Endothelial cell (in vitro differentiated cells): Measurements from ENCODE around the gene CFAP73. TPM values are rescaled to one million over a fixed set of nuclear protein-coding genes. Genes with fewer than 3 reads are reported as not detected.

Experiments used
- DNase-seq: peaks from one replicate; pipeline ENCODE4 v3.0.0; 2021; ENCODE audit warnings: low spot score
- H3K27ac Mint-ChIP-seq: one replicate; pipeline ENCODE4 v1.8.0; 2021; ENCODE audit warnings: mixed read lengths, inconsistent platforms; ENCODE audit not compliant: unreplicated experiment
- H3K27me3 Mint-ChIP-seq: one replicate; pipeline ENCODE4 v1.8.0; 2021; ENCODE audit warnings: mild to moderate bottlenecking, moderate library complexity, mixed read lengths, inconsistent platforms; ENCODE audit not compliant: unreplicated experiment
- H3K36me3 Mint-ChIP-seq: one replicate; pipeline ENCODE4 v1.8.0; 2021; ENCODE audit warnings: mild to moderate bottlenecking, low read depth, mixed read lengths, inconsistent platforms; ENCODE audit not compliant: unreplicated experiment
- H3K4me1 Mint-ChIP-seq: one replicate; pipeline ENCODE4 v1.8.0; 2021; ENCODE audit warnings: mild to moderate bottlenecking, mixed read lengths, inconsistent platforms; ENCODE audit not compliant: unreplicated experiment
- H3K4me3 Mint-ChIP-seq: one replicate; pipeline ENCODE4 v1.8.0; 2021; ENCODE audit warnings: mild to moderate bottlenecking, mixed read lengths, inconsistent platforms; ENCODE audit not compliant: unreplicated experiment
- H3K9me3 Mint-ChIP-seq: one replicate; pipeline ENCODE4 v1.8.0; 2021; ENCODE audit warnings: mixed read lengths, inconsistent platforms; ENCODE audit not compliant: unreplicated experiment
- total RNA-seq: library from RNA; stranded (reverse); fragmentation: NEBNext Ultra II Directional; extraction: Animal tissue kit (Norgen Biotek cat#: 25700); gene quantifications from one replicate; pipeline ENCODE4 v1.2.1, GENCODE V29; 2021; ENCODE audit not compliant: unreplicated experiment
- TF ChIP-seq, protein P1 (sequence below): fragments of 200-600 bp; sonication (generic); IDR thresholded peaks from one replicate; pipeline ENCODE4 v1.5.0; 2021; ENCODE audit warnings: antibody characterized with exemption; ENCODE audit not compliant: unreplicated experiment

CFAP73 gene
- total RNA-seq, 1 donor from 2014 or later: not detected

DNA sequence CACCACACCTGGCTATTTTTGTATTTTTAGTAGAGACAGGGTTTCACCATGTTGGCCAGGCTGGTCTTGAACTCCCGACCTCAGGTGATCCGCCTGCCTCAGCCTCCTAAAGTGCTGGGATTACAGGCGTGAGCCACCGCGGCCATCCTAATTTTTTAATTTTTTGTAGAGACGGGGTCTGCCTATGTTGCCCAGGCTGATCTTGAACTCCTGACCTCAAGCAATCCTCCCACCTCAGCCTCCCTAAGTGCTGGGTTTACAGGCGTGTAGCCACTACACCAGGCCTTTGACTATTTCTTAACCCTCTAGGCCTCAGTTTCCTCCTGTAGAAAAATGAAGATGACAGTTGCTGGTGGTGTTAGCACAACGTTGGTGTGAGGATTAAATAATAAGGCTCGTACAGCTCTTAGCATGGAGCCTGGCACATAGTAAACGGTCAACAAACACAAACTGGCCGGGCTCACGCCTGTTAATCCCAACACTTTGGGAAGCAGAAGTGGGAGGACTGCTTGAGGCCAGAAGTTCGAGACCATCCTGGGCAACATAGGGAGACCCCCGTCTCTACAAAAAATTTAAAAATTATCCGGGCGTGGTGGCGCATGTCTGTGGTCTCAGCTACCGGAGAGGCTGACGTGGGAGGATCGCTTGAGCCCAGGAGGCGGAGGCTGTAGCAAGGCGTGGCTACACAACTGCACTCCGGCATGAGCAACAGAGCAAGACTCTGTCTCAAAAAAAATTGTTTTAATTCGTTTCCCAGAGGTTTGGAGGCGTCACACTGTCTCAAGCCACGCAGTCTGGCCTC is 34.8 kb downstream of the CFAP73 start:
- Mint-ChIP-seq H3K36me3 (peaks cover 17% of the 10 kb centered on the region), H3K4me3 (peak overlapping the region; percentile 95), H3K4me1 (peaks cover 11% of the 10 kb centered on the region), H3K27ac (peak overlapping the region; percentile 75), H3K27me3 (peaks cover 5% of the 10 kb centered on the region), H3K9me3 (no peaks in the 10 kb centered on the region)
- TF ChIP-seq, protein P1, sequence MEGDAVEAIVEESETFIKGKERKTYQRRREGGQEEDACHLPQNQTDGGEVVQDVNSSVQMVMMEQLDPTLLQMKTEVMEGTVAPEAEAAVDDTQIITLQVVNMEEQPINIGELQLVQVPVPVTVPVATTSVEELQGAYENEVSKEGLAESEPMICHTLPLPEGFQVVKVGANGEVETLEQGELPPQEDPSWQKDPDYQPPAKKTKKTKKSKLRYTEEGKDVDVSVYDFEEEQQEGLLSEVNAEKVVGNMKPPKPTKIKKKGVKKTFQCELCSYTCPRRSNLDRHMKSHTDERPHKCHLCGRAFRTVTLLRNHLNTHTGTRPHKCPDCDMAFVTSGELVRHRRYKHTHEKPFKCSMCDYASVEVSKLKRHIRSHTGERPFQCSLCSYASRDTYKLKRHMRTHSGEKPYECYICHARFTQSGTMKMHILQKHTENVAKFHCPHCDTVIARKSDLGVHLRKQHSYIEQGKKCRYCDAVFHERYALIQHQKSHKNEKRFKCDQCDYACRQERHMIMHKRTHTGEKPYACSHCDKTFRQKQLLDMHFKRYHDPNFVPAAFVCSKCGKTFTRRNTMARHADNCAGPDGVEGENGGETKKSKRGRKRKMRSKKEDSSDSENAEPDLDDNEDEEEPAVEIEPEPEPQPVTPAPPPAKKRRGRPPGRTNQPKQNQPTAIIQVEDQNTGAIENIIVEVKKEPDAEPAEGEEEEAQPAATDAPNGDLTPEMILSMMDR: no peak
- no peak for DNase-seq

DNA sequence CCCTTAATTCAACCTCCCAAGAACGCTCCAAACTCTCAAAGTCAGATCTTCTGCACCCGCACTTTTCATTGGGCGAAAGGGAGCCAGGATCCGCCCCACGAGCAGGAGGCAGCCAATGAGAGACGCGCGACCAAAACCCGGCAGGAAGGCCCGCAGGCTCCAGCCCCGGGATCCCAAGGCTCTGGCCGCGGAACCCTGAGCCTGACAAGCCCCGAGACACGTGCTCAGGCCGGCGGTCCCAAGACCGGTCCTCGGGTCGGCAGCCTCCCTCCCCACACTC is 35.3 kb downstream of the CFAP73 start:
- H3K27me3 Mint-ChIP-seq: peaks cover 4% of the 10 kb centered on the region
- H3K4me3 Mint-ChIP-seq: peak overlapping the region; percentile 95
- peak overlapping the region; percentile 75 for H3K27ac Mint-ChIP-seq
- TF ChIP-seq, protein P1: no peak
- no peaks in the 10 kb centered on the region for H3K9me3 Mint-ChIP-seq
- H3K4me1 Mint-ChIP-seq: peaks cover 11% of the 10 kb centered on the region
- peak; percentile 86 for DNase-seq
- H3K36me3 Mint-ChIP-seq: peaks cover 17% of the 10 kb centered on the region

DNA sequence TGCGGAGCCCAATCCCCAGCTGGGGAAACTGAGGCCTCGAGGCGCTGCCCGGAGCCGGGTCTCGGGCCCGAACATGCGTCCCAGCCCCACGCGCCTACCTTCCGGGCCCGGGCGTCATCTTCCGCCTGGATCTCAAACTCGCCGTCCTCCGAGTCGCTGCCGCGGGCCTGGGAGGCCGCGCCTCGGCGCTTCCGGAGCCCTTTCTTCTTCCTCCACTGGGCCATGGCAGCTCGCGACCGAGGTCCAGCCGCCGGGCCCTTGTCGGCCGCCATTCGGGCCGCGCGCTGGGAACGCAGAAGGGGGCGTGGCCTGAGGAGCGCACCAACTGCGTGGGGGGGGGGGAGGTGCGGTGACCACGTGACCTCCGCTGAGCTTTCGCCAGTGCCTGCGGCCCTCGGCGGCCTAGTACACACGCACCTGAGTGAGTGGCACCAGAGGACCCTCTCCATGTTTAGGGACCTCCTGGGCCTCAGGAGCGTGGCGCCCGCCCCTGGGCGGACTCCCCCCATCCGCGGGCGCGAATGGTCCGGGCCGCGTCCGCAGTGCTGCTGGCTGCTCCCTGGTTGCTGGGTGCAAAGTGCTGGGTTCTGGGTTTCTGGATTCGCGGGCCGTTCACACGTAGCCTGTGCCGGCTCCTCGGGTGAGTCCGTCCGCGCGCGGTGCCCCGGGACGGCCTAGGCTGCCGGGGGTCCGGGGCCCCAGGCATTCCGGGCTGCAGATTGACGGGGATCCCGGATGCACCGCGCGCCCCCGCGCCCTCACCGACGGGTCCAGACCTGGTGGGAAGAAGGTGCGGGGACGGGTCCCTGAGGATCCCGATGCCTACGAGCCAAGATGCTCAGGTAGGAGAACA is 35.9 kb downstream of the CFAP73 start, which contains the start of the genes DDX54 and RITA1:
Gene DDX54, minus strand, starts transcription at position 299 of the 853 bp plus-strand sequence. Its CDS starts 27 bp downstream, at position 272.
Gene RITA1, plus strand, starts transcription at position 542 of the 853 bp plus-strand sequence. CDS start 1,026 bp downstream, outside the sequence.
- peak within 1 kb of the TSS; percentile 75 for H3K27ac Mint-ChIP-seq
- TF ChIP-seq, protein P1: no peak
- H3K27me3 Mint-ChIP-seq: peaks cover 3% of the 10 kb centered on the region
- DNase-seq: peak; percentile 76
- H3K4me3 Mint-ChIP-seq: peak within 1 kb of the TSS; percentile 95
- peaks cover 13% of the 10 kb centered on the region for H3K36me3 Mint-ChIP-seq
- H3K9me3 Mint-ChIP-seq: no peaks in the 10 kb centered on the region
- peaks cover 11% of the 10 kb centered on the region for H3K4me1 Mint-ChIP-seq

DNA sequence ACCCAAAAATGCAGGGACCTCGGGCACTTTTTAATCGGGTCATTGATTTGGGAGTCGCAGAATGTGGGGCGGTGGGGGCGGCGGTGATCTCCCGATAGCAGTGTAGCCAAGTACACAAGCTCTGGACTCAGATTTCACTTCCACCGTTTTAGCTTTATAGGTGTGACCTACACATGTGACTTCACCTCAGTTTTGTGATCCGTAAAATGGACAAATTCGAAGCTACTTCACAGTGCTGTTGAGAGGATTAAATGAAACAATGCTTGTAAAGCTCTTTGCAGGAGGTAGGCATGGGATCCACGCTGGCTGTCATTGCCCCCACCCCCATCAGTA is 36.5 kb downstream of the CFAP73 start:
- H3K4me3 Mint-ChIP-seq: peak overlapping the region; percentile 90
- H3K9me3 Mint-ChIP-seq: no peaks in the 10 kb centered on the region
- peaks cover 3% of the 10 kb centered on the region for H3K27me3 Mint-ChIP-seq
- peaks cover 13% of the 10 kb centered on the region for H3K36me3 Mint-ChIP-seq
- H3K4me1 Mint-ChIP-seq: peaks cover 11% of the 10 kb centered on the region
- no peak overlapping the region for H3K27ac Mint-ChIP-seq
- DNase-seq: no peak
- TF ChIP-seq, protein P1: no peak
